Testis (tissue), 3 donors: ENCODE results near the gene VPS36. TPM values are rescaled to one million over a fixed set of nuclear protein-coding genes. Genes with fewer than 3 reads are reported as not detected.
"Not testable (repeated sequence)": the region's sequence is repeated elsewhere in the genome, so short reads cannot be mapped to it uniquely, and the experiment has no call there.

ENCODE experiments used
- DNase-seq: peaks from one replicate; pipeline ENCODE4 v3.0.0-alpha.2; 2019
- H3K27ac ChIP-seq, 2 donors: fragments of 200-600 bp; sonication (generic); one replicate each; pipeline ENCODE4 v1.5.1; 2019
- H3K27me3 ChIP-seq: fragments of 200-600 bp; sonication (generic); one replicate; pipeline ENCODE4 v1.5.1; 2019
- H3K36me3 ChIP-seq: fragments of 200-600 bp; sonication (generic); one replicate; pipeline ENCODE4 v1.5.1; 2017; ENCODE audit warnings: low read depth; ENCODE audit errors: missing control alignments
- H3K4me1 ChIP-seq: fragments of 200-600 bp; sonication (generic); one replicate; pipeline ENCODE4 v1.5.1; 2019
- H3K4me3 ChIP-seq, 2 donors: fragments of 200-600 bp; sonication (generic); one replicate each; pipeline ENCODE4 v1.5.1; 2017 to 2019
- H3K9me3 ChIP-seq: fragments of 200-600 bp; sonication (generic); one replicate; pipeline ENCODE4 v1.5.1; 2017
- CTCF ChIP-seq, 3 experiments: fragments of 450-650 bp in 2 of 3; fragments of 200-600 bp in 1 of 3; sonication (generic) in 1 of 3; IDR thresholded peaks; one replicate each; pipeline ENCODE4 v1.5.1; 2016 to 2019; ENCODE audit warnings: antibody characterized with exemption in 3 of 3, mild to moderate bottlenecking in 2 of 3, moderate library complexity in 1 of 3
- POLR2A ChIP-seq: fragments of 450-650 bp; IDR thresholded peaks from one replicate; pipeline ENCODE4 v1.6.1; 2017; ENCODE audit warnings: antibody characterized with exemption, mild to moderate bottlenecking, moderate library complexity
- WGBS, 2 donors: methylation state at CpG; one replicate each; pipeline ENCODE4 v1.1.5; 2018; 5-methylcytosine and 5-hydroxymethylcytosine counted together
- intact Hi-C: fragments of 100-400 bp; cut with DNase I; formaldehyde crosslinking; loops from one replicate; pipeline ENCODE4 v1.15.1; 2023; ENCODE audit warnings: low total_unique reads
- polyA plus RNA-seq: library from polyadenylated mRNA; stranded (reverse); fragments of 350-450 nt; fragmentation: Illumina TruSeq; extraction: RNeasy Lipid Tissue Mini Kit (QIAGEN cat#74804); gene quantifications from one replicate; pipeline ENCODE4 v1.2.3, GENCODE V29; 2014; ENCODE audit warnings: low read depth, low replicate concordance; ENCODE audit not compliant: insufficient read depth
- total RNA-seq, 2 donors: library from RNA; depleted of rRNA; stranded (reverse); fragments of >200 nt; gene quantifications; one replicate each; pipeline ENCODE4 v1.2.3, GENCODE V29; 2016

The VPS36 gene
- total and polyA plus RNA-seq, 3 donors from 2014 or later = 9.4 to 25.6 (median 24.6) TPM

GRCh38 chr13:52414963-52415362 is 35.5 kb downstream of the VPS36 start:
- Histone ChIP-seq H3K4me1 (no peaks in the 10 kb centered on the region), H3K27ac (no peak overlapping the region), H3K36me3 (no peaks in the 10 kb centered on the region), H3K27me3 (no peaks in the 10 kb centered on the region), H3K9me3 (no peaks in the 10 kb centered on the region), H3K4me3 (no peak overlapping the region)
- DNase-seq = no peak
- TF ChIP-seq CTCF (IDR thresholded peaks at IDR 0.05) (no peak), POLR2A (no peak)
- intact Hi-C loops = no loop called here
- 48 to 54% methylated on average over 1 of the region's 1 CpG for WGBS, 2 donors

GRCh38 chr13:52414051-52414450 is 36.4 kb downstream of the VPS36 start:
- no peak for TF ChIP-seq CTCF (IDR thresholded peaks at IDR 0.05)
- no peak for TF ChIP-seq POLR2A
- Histone ChIP-seq H3K4me3 (no peak overlapping the region), H3K4me1 (no peaks in the 10 kb centered on the region), H3K9me3 (no peaks in the 10 kb centered on the region), H3K36me3 (no peaks in the 10 kb centered on the region), H3K27me3 (no peaks in the 10 kb centered on the region), H3K27ac (no peak overlapping the region)
- no peak for DNase-seq
- intact Hi-C loops = no loop called here
- 97% methylated on average over 1 of the region's 1 CpG for WGBS, 2 donors

- H3K27me3 ChIP-seq = no peaks in the 10 kb centered on the region
- no peaks in the 10 kb centered on the region for H3K9me3 ChIP-seq
- WGBS, 2 donors = 95 to 98% methylated on average over 1 of the region's 1 CpG
- intact Hi-C loops = no loop called here
- no peak for DNase-seq
- no peak overlapping the region for H3K4me3 ChIP-seq
- no peak overlapping the region for H3K27ac ChIP-seq
- H3K36me3 ChIP-seq = no peaks in the 10 kb centered on the region
- no peaks in the 10 kb centered on the region for H3K4me1 ChIP-seq
- TF ChIP-seq POLR2A = no peak
- no peak for TF ChIP-seq CTCF (IDR thresholded peaks at IDR 0.05)
These were observed 38.3 kb downstream of the VPS36 start for GRCh38 chr13:52412128-52412527.

GRCh38 chr13:52411629-52412028 is 38.8 kb downstream of the VPS36 start:
- DNase-seq = no peak
- H3K36me3 ChIP-seq = no peaks in the 10 kb centered on the region

GRCh38 chr13:52408071-52408658 is 42.3 kb downstream of the VPS36 start:
- intact Hi-C loops, H3K9me3 ChIP-seq, H3K27me3 ChIP-seq, H3K27ac ChIP-seq, H3K4me1 ChIP-seq, H3K36me3 ChIP-seq, DNase-seq: not testable (repeated sequence)
- H3K4me3 ChIP-seq = peak overlapping the region; percentile 18 to 34
- 55 to 83% methylated on average over 2 to 18 of the region's 33 CpGs for WGBS, 2 donors

More at GRCh38 chr13:52411629-52412028, 38.8 kb downstream of the VPS36 start:
- no peaks in the 10 kb centered on the region for H3K9me3 ChIP-seq
- no peaks in the 10 kb centered on the region for H3K4me1 ChIP-seq
- H3K27ac ChIP-seq = no peak overlapping the region
- no peaks in the 10 kb centered on the region for H3K27me3 ChIP-seq
- TF ChIP-seq CTCF (IDR thresholded peaks at IDR 0.05) (no peak), POLR2A (no peak)
- intact Hi-C loops = no loop called here
- H3K4me3 ChIP-seq = no peak overlapping the region
- 92 to 99% methylated on average over 4 of the region's 4 CpGs for WGBS, 2 donors

GRCh38 chr13:52407436-52407835 is 43.0 kb downstream of the VPS36 start:
- intact Hi-C loops, H3K4me1 ChIP-seq, H3K27me3 ChIP-seq, H3K9me3 ChIP-seq, H3K36me3 ChIP-seq, H3K27ac ChIP-seq: not testable (repeated sequence)
- 56 to 73% methylated on average over 11 to 12 of the region's 12 CpGs for WGBS, 2 donors
- DNase-seq = peak; percentile 63
- peak overlapping the region; percentile 18 to 34 for H3K4me3 ChIP-seq
